Measurements from ENCODE around the gene CALCOCO1. TPM values are rescaled to one million over a fixed set of nuclear protein-coding genes. Genes with fewer than 3 reads are reported as not detected.

CALCOCO1 gene
- total RNA-seq, 1 experiment from 2014 or later, result 49.4 TPM

DNA sequence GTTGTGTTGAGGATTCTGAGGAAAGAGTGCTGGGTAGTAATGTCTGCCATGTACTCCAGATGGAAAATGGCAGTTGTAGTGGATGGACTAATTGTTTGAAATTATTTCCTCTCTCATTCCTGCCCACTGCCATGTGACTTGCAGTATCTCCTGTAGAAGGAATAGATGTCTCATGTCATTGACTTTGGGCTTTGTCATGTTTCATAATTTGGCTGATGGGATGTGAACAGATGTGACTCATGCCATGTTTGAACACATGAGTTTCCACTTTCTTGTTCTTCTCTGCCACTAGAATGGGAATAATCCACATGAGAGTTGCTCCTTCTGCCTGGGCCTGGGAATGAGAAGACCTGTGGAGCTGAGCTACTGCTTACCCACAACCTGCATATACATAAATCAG is 2.4 kb upstream of the CALCOCO1 start:
- ChIA-PET POLR2A (interaction anchor here (0.9 to 3.6 kb wide), 2 partner anchors 229 to 271 kb away, joined by 3 to 13 read pairs; partner anchors contain the start of gene TARBP2), CTCF (interaction anchor here (0.9 to 18.8 kb wide), 5 partner anchors 8 to 35 kb away, joined by 3 to 411 read pairs (median 5); no protein-coding TSS in a partner anchor)
- H3K27me3 Mint-ChIP-seq (ENCODE audit: insufficient read depth, unreplicated experiment), result no peaks in the 10 kb centered on the region
- peaks cover under 1% of the 10 kb centered on the region for H3K36me3 Mint-ChIP-seq (ENCODE audit: insufficient read depth, unreplicated experiment)
- H3K9me3 Mint-ChIP-seq (ENCODE audit: unreplicated experiment), result no peaks in the 10 kb centered on the region
- intact Hi-C loops (cut with micrococcal nuclease), result no loop called here
- no TSS peak for BruUV-seq (replicated peaks)
- no peak overlapping the region for H3K27ac Mint-ChIP-seq (ENCODE audit: low read depth, unreplicated experiment)
- no peak overlapping the region for H3K4me3 Mint-ChIP-seq (ENCODE audit: unreplicated experiment)
- TF ChIP-seq, protein P1, sequence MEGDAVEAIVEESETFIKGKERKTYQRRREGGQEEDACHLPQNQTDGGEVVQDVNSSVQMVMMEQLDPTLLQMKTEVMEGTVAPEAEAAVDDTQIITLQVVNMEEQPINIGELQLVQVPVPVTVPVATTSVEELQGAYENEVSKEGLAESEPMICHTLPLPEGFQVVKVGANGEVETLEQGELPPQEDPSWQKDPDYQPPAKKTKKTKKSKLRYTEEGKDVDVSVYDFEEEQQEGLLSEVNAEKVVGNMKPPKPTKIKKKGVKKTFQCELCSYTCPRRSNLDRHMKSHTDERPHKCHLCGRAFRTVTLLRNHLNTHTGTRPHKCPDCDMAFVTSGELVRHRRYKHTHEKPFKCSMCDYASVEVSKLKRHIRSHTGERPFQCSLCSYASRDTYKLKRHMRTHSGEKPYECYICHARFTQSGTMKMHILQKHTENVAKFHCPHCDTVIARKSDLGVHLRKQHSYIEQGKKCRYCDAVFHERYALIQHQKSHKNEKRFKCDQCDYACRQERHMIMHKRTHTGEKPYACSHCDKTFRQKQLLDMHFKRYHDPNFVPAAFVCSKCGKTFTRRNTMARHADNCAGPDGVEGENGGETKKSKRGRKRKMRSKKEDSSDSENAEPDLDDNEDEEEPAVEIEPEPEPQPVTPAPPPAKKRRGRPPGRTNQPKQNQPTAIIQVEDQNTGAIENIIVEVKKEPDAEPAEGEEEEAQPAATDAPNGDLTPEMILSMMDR (IDR thresholded peaks at IDR 0.05; ENCODE audit: unreplicated experiment), result no peak
- peaks cover 15% of the 10 kb centered on the region for H3K4me1 Mint-ChIP-seq (ENCODE audit: insufficient read depth, unreplicated experiment)
- DNase-seq (ENCODE audit: unreplicated experiment), result no peak

DNA sequence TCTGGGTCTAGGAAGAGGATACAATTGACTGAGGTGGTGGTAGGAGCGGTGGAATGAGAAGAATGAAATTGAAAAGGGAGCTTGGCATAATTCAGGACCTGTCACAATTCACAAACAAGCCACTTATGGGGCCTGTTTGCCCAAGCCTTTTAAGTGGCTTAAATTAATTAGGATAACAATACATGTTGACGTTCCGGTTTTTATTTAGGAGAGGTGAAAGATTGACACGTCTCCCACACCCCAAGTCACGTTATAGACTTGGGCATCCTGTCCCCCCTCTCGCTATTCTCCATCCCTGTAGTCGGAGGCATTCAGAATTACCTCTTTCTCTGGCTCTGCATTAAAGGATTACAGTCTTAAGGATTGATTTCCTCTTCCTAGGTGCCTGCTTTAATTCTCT is 954 bp upstream of the CALCOCO1 start:
- intact Hi-C loops (cut with micrococcal nuclease), result no loop called here
- H3K27me3 Mint-ChIP-seq (ENCODE audit: insufficient read depth, unreplicated experiment), result no peaks in the 10 kb centered on the region
- no peaks in the 10 kb centered on the region for H3K9me3 Mint-ChIP-seq (ENCODE audit: unreplicated experiment)
- no TSS peak for BruUV-seq (replicated peaks)
- no peak for DNase-seq (ENCODE audit: unreplicated experiment)
- CTCF ChIA-PET, result interaction anchor here (0.5 to 18.8 kb wide), 7 partner anchors 15 to 486 kb away, joined by 3 to 411 read pairs (median 4); no protein-coding TSS in a partner anchor
- H3K4me1 Mint-ChIP-seq (ENCODE audit: insufficient read depth, unreplicated experiment), result peaks cover 15% of the 10 kb centered on the region
- peak overlapping the region; percentile 99 for H3K27ac Mint-ChIP-seq (ENCODE audit: low read depth, unreplicated experiment)
- TF ChIP-seq, protein P1 (IDR thresholded peaks at IDR 0.05; ENCODE audit: unreplicated experiment), result no peak
- peak overlapping the region; percentile 95 for H3K4me3 Mint-ChIP-seq (ENCODE audit: unreplicated experiment)
- POLR2A ChIA-PET, result interaction anchor here (0.8 to 4.4 kb wide), 16 partner anchors 9 to 397 kb away, joined by 3 to 29 read pairs (median 6); partner anchors contain the start of genes ATP5MC2, HOXC9 and TARBP2
- H3K36me3 Mint-ChIP-seq (ENCODE audit: insufficient read depth, unreplicated experiment), result peaks cover 13% of the 10 kb centered on the region

DNA sequence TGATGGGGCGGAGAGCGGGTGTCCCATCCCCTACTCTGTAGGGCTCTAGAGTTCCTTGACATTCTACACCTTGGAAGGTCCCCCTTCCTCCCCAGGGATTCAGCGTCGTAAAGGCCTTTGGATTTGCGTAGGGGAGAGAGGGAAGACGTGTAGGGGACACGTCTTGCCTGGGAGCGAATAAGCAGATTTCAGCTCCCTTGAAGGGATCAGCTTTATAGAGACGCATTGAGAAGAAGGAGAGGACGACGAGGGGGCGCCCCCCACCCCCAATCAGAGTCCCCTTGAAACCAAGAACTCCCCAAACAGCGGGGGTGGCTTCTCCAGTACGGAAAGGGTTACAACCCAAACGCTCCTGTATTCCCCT is 324 bp downstream of the CALCOCO1 start:
- TF ChIP-seq, protein P1 (IDR thresholded peaks at IDR 0.05; ENCODE audit: unreplicated experiment), result no peak
- POLR2A ChIA-PET, result interaction anchor here (0.5 to 4.4 kb wide), 22 partner anchors 8 to 438 kb away, joined by 3 to 29 read pairs (median 4); partner anchors contain the start of genes ATP5MC2, HOXC13, HOXC9 and TARBP2
- Mint-ChIP-seq H3K36me3 (ENCODE audit: insufficient read depth, unreplicated experiment) (peaks cover 26% of the 10 kb centered on the region), H3K27me3 (ENCODE audit: insufficient read depth, unreplicated experiment) (no peaks in the 10 kb centered on the region), H3K9me3 (ENCODE audit: unreplicated experiment) (no peaks in the 10 kb centered on the region), H3K4me1 (ENCODE audit: insufficient read depth, unreplicated experiment) (peaks cover 15% of the 10 kb centered on the region), H3K27ac (ENCODE audit: low read depth, unreplicated experiment) (peak overlapping the region; percentile 99), H3K4me3 (ENCODE audit: unreplicated experiment) (peak overlapping the region; percentile 95)
- BruUV-seq (replicated peaks), result TSS peak; percentile 69
- DNase-seq (ENCODE audit: unreplicated experiment), result peak; percentile 40
- intact Hi-C loops (cut with micrococcal nuclease), result no loop called here
- CTCF ChIA-PET, result interaction anchor here (0.6 to 18.8 kb wide), 7 partner anchors 16 to 483 kb away, joined by 3 to 411 read pairs (median 4); no protein-coding TSS in a partner anchor

DNA sequence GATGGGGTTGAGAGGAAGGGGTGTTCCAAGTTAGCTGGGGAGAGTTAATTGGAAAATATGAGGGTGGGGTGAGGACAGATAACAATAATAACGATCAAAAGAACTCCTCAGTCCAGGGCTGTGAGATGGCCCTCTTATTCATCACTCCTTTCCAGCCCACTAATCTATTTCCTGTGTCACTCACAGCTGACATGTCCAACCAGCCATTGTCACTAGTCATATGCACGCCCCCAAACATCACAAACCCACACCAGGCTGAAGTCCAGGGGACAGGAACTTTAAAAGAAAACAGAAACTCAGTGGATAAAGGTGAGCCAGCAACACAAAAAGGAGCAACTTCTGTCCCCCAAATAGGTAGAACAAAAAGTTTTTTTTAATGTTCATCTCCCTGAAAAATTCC is 911 bp downstream of the CALCOCO1 start:
- peak overlapping the region; percentile 99 for H3K27ac Mint-ChIP-seq (ENCODE audit: low read depth, unreplicated experiment)
- POLR2A ChIA-PET, result interaction anchor here (0.7 to 4.4 kb wide), 14 partner anchors 7 to 439 kb away, joined by 3 to 29 read pairs (median 4); partner anchors contain the start of genes ATP5MC2 and HOXC9
- CTCF ChIA-PET, result interaction anchor here (0.5 to 18.8 kb wide), 8 partner anchors 17 to 483 kb away, joined by 3 to 411 read pairs (median 4); no protein-coding TSS in a partner anchor
- H3K36me3 Mint-ChIP-seq (ENCODE audit: insufficient read depth, unreplicated experiment), result peaks cover 32% of the 10 kb centered on the region
- no peaks in the 10 kb centered on the region for H3K9me3 Mint-ChIP-seq (ENCODE audit: unreplicated experiment)
- no TSS peak for BruUV-seq (replicated peaks)
- DNase-seq (ENCODE audit: unreplicated experiment), result no peak
- TF ChIP-seq, protein P1 (IDR thresholded peaks at IDR 0.05; ENCODE audit: unreplicated experiment), result no peak
- peaks cover 15% of the 10 kb centered on the region for H3K4me1 Mint-ChIP-seq (ENCODE audit: insufficient read depth, unreplicated experiment)
- no peaks in the 10 kb centered on the region for H3K27me3 Mint-ChIP-seq (ENCODE audit: insufficient read depth, unreplicated experiment)
- intact Hi-C loops (cut with micrococcal nuclease), result no loop called here
- peak overlapping the region; percentile 95 for H3K4me3 Mint-ChIP-seq (ENCODE audit: unreplicated experiment)

Measured in MCF 10A (cell line).